Stomach (tissue), 4 donors: Measurements from ENCODE around the gene DBET.
"Not testable (repeated sequence)": the region's sequence is repeated elsewhere in the genome, so short reads cannot be mapped to it uniquely, and the experiment has no call there.

Source experiments
- POLR2A ChIP-seq, 4 donors: fragments of 450-650 bp; IDR thresholded peaks; one replicate each; pipeline ENCODE4 v1.6.1; 2016; ENCODE audit warnings: antibody characterized with exemption in 4 of 4, control low read depth in 2 of 4, mild to moderate bottlenecking in 1 of 4, moderate library complexity in 1 of 4
- TF ChIP-seq, protein P1 (sequence below), 7 experiments: fragments of 450-650 bp in 4 of 7; fragments of 200-600 bp in 3 of 7; sonication (generic) in 3 of 7; IDR thresholded peaks; one replicate each; pipeline ENCODE4 v1.5.1; 2016 to 2019; ENCODE audit warnings: antibody characterized with exemption in 7 of 7, control low read depth in 2 of 7, mild to moderate bottlenecking in 1 of 7

GRCh38 chr4:190094031-190094430, 29.7 kb downstream of the DBET start:
- TF ChIP-seq, protein P1, sequence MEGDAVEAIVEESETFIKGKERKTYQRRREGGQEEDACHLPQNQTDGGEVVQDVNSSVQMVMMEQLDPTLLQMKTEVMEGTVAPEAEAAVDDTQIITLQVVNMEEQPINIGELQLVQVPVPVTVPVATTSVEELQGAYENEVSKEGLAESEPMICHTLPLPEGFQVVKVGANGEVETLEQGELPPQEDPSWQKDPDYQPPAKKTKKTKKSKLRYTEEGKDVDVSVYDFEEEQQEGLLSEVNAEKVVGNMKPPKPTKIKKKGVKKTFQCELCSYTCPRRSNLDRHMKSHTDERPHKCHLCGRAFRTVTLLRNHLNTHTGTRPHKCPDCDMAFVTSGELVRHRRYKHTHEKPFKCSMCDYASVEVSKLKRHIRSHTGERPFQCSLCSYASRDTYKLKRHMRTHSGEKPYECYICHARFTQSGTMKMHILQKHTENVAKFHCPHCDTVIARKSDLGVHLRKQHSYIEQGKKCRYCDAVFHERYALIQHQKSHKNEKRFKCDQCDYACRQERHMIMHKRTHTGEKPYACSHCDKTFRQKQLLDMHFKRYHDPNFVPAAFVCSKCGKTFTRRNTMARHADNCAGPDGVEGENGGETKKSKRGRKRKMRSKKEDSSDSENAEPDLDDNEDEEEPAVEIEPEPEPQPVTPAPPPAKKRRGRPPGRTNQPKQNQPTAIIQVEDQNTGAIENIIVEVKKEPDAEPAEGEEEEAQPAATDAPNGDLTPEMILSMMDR (IDR thresholded peaks at IDR 0.05), result not testable (repeated sequence)
- not testable (repeated sequence) for TF ChIP-seq POLR2A (IDR thresholded peaks at IDR 0.05)
